BE2C (cell line): Measurements from ENCODE around the gene CRIP3.

Experiments
- DNase-seq: peaks from one replicate; pipeline ENCODE4 v3.0.0-alpha.2; 2020
- H3K27me3 ChIP-seq: fragments of 250-450 bp; sonication (Bioruptor Pico); 2 replicates; pipeline ENCODE4 v1.5.1; 2020; ENCODE audit warnings: mild to moderate bottlenecking
- H3K36me3 ChIP-seq: fragments of 250-450 bp; sonication (Bioruptor Pico); 2 replicates; pipeline ENCODE4 v1.5.1; 2020; ENCODE audit warnings: mild to moderate bottlenecking
- H3K4me1 ChIP-seq: fragments of 250-450 bp; sonication (Bioruptor Pico); 2 replicates; pipeline ENCODE4 v1.5.1; 2020
- H3K4me3 ChIP-seq: 2 replicates; pipeline ENCODE4 v1.5.1; 2011; ENCODE audit warnings: low read depth, low read length
- H3K9me3 ChIP-seq: fragments of 250-450 bp; sonication (Bioruptor Pico); 2 replicates; pipeline ENCODE4 v1.5.1; 2020
- TF ChIP-seq, protein P1 (sequence below): IDR thresholded peaks from 2 replicates; pipeline ENCODE4 v1.5.1; 2012; ENCODE audit warnings: mild to moderate bottlenecking, low read depth, low read length

The CRIP3 gene

DNA sequence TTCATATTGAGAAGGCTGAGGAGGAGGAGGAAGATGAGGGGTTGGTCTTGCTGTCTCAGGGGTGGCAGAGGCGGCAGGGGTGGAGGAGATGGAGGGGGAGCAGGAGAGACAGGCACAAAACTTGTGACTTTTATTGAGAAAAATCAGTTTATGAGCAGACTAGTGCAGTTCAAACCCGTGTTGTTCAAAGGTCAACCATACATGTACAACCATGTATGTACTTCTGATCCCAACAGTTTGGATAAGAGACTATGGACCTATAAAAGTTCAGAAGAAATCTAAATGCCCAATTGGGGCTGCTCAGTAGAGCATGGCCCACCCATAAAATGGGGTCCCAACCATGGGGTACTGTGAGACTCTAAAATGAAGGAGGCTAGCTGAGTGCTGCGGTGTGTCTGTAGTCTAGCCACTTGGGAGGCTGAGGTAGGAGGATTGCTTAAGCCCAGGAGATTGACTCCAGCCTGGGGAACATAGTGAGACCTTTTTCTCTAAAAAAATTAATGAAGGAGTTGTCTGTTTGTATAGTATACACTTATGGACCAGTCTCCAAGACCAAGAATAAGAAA is 18.2 kb downstream of the CRIP3 start:
- Histone ChIP-seq H3K4me3 (no peak overlapping the region), H3K27me3 (no peaks in the 10 kb centered on the region), H3K9me3 (no peaks in the 10 kb centered on the region), H3K4me1 (no peaks in the 10 kb centered on the region), H3K36me3 (no peaks in the 10 kb centered on the region)
- TF ChIP-seq, protein P1, sequence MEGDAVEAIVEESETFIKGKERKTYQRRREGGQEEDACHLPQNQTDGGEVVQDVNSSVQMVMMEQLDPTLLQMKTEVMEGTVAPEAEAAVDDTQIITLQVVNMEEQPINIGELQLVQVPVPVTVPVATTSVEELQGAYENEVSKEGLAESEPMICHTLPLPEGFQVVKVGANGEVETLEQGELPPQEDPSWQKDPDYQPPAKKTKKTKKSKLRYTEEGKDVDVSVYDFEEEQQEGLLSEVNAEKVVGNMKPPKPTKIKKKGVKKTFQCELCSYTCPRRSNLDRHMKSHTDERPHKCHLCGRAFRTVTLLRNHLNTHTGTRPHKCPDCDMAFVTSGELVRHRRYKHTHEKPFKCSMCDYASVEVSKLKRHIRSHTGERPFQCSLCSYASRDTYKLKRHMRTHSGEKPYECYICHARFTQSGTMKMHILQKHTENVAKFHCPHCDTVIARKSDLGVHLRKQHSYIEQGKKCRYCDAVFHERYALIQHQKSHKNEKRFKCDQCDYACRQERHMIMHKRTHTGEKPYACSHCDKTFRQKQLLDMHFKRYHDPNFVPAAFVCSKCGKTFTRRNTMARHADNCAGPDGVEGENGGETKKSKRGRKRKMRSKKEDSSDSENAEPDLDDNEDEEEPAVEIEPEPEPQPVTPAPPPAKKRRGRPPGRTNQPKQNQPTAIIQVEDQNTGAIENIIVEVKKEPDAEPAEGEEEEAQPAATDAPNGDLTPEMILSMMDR = no peak
- DNase-seq = no peak

GRCh38 chr6:43287717-43288679 is 20.6 kb downstream of the CRIP3 start:
- Histone ChIP-seq H3K27me3 (no peaks in the 10 kb centered on the region), H3K4me1 (no peaks in the 10 kb centered on the region), H3K36me3 (no peaks in the 10 kb centered on the region), H3K4me3 (no peak overlapping the region), H3K9me3 (no peaks in the 10 kb centered on the region)
- DNase-seq = no peak
- TF ChIP-seq, protein P1 = no peak

GRCh38 chr6:43286980-43287716 is 21.5 kb downstream of the CRIP3 start:
- no peaks in the 10 kb centered on the region for H3K36me3 ChIP-seq
- H3K4me3 ChIP-seq = no peak overlapping the region
- H3K27me3 ChIP-seq = no peaks in the 10 kb centered on the region

DNA sequence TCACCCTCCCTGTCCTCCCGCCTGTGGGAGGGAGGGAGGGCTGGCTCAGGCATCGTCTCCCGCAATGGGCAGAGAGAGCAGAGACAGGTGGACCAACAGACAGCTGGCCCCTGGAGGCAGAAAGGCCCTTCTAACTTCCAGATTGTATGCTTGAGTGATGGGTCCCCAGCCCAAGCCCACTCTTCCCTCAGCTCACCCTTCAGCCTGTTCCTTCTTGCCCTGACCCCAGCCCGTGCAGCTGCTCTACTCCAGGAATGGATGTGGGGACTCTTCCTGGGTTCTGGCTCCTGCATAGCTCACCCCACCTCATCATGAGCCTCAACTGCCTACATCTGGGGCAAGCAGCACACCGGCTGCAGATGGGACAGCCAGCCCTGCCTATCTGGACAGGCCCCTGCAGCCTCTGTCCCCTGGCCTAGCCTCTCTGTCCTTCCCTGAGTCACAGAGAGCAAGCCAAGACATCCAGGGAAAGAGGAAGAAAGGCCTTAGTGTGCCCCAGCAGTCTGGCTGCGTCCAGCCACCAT is 22.1 kb downstream of the CRIP3 start:
- Histone ChIP-seq H3K9me3 (no peaks in the 10 kb centered on the region), H3K27me3 (no peaks in the 10 kb centered on the region), H3K4me1 (no peaks in the 10 kb centered on the region), H3K4me3 (no peak overlapping the region), H3K36me3 (no peaks in the 10 kb centered on the region)
- TF ChIP-seq, protein P1 = no peak
- DNase-seq = no peak

More at GRCh38 chr6:43286980-43287716, 21.5 kb downstream of the CRIP3 start:
- TF ChIP-seq, protein P1 = peak; percentile 24; the same call in 1 of the 2 replicates
- H3K9me3 ChIP-seq = no peaks in the 10 kb centered on the region
- no peaks in the 10 kb centered on the region for H3K4me1 ChIP-seq
- DNase-seq = no peak

DNA sequence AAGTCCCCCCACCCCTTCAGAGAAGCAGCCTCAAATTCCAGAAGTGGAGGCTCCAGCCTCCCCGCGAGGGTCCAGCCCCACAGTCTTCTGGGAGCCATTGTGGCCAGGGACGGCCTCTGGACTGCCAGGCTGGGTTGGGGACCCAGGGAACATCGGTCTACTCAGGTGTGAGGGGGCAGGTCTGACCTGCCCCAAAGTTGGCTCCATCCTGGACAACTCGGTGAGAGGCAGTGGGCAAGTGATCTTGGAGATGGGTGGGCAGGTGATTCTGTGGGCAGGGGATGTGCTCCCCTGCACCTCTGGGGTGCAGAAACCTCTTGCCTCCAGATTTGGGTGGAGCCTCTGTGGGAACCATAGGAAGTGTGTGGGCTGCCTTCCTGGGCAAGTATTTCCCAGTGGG is 22.8 kb downstream of the CRIP3 start:
- no peak overlapping the region for H3K4me3 ChIP-seq
- no peaks in the 10 kb centered on the region for H3K27me3 ChIP-seq
- no peaks in the 10 kb centered on the region for H3K9me3 ChIP-seq
- no peak for DNase-seq
- no peaks in the 10 kb centered on the region for H3K36me3 ChIP-seq
- TF ChIP-seq, protein P1 = no peak
- no peaks in the 10 kb centered on the region for H3K4me1 ChIP-seq
